ENCODE measurements around the gene UPF3B. TPM values are rescaled to one million over a fixed set of nuclear protein-coding genes. Genes with fewer than 3 reads are reported as not detected.

UPF3B gene
- total RNA-seq, 1 experiment from 2014 or later: 17.2 TPM

- Mint-ChIP-seq H3K27ac (ENCODE audit: unreplicated experiment) (no peak overlapping the region), H3K4me1 (ENCODE audit: low read depth, unreplicated experiment) (no peaks in the 10 kb centered on the region), H3K36me3 (ENCODE audit: insufficient read depth, unreplicated experiment) (peaks cover 13% of the 10 kb centered on the region), H3K9me3 (ENCODE audit: low read depth, unreplicated experiment) (no peaks in the 10 kb centered on the region), H3K4me3 (ENCODE audit: low read depth, unreplicated experiment) (no peak overlapping the region), H3K27me3 (ENCODE audit: unreplicated experiment) (no peaks in the 10 kb centered on the region)
- peak; percentile 32 for DNase-seq
- intact Hi-C loops (cut with micrococcal nuclease; ENCODE audit: unreplicated experiment): loop anchor here (5.0 kb wide), 1 partner anchor 363 kb away; no protein-coding TSS in a partner anchor
- no peak for TF ChIP-seq CTCF (IDR thresholded peaks at IDR 0.05; ENCODE audit: unreplicated experiment)
- no TSS peak for BruUV-seq (replicated peaks)
- CTCF ChIA-PET: interaction anchor here (0.6 kb wide), 1 partner anchor 90 kb away, joined by 3 read pairs; no protein-coding TSS in a partner anchor
These were observed 28.0 kb upstream of the UPF3B start for GRCh38 chrX:119880552-119881437.

GRCh38 chrX:119880076-119880475 lies 27.3 kb upstream of the UPF3B start:
- no peak for DNase-seq
- peaks cover 13% of the 10 kb centered on the region for H3K36me3 Mint-ChIP-seq (ENCODE audit: insufficient read depth, unreplicated experiment)
- CTCF ChIA-PET: interaction anchor here (0.6 kb wide), 1 partner anchor 89 kb away, joined by 3 read pairs; no protein-coding TSS in a partner anchor
- TF ChIP-seq CTCF (IDR thresholded peaks at IDR 0.05; ENCODE audit: unreplicated experiment): no peak
- no peak overlapping the region for H3K4me3 Mint-ChIP-seq (ENCODE audit: low read depth, unreplicated experiment)
- H3K9me3 Mint-ChIP-seq (ENCODE audit: low read depth, unreplicated experiment): no peaks in the 10 kb centered on the region
- no peaks in the 10 kb centered on the region for H3K27me3 Mint-ChIP-seq (ENCODE audit: unreplicated experiment)
- H3K27ac Mint-ChIP-seq (ENCODE audit: unreplicated experiment): no peak overlapping the region
- no TSS peak for BruUV-seq (replicated peaks)
- no peaks in the 10 kb centered on the region for H3K4me1 Mint-ChIP-seq (ENCODE audit: low read depth, unreplicated experiment)
- intact Hi-C loops (cut with micrococcal nuclease; ENCODE audit: unreplicated experiment): loop anchor here (5.0 kb wide), 1 partner anchor 363 kb away; no protein-coding TSS in a partner anchor

- no peak for TF ChIP-seq CTCF (IDR thresholded peaks at IDR 0.05; ENCODE audit: unreplicated experiment)
- no peaks in the 10 kb centered on the region for H3K27me3 Mint-ChIP-seq (ENCODE audit: unreplicated experiment)
- H3K4me1 Mint-ChIP-seq (ENCODE audit: low read depth, unreplicated experiment): no peaks in the 10 kb centered on the region
- H3K4me3 Mint-ChIP-seq (ENCODE audit: low read depth, unreplicated experiment): no peak overlapping the region
- CTCF ChIA-PET: no interaction called here
- intact Hi-C loops (cut with micrococcal nuclease; ENCODE audit: unreplicated experiment): no loop called here
- H3K36me3 Mint-ChIP-seq (ENCODE audit: insufficient read depth, unreplicated experiment): peaks cover 13% of the 10 kb centered on the region
- DNase-seq: no peak
- H3K27ac Mint-ChIP-seq (ENCODE audit: unreplicated experiment): no peak overlapping the region
- no TSS peak for BruUV-seq (replicated peaks)
- H3K9me3 Mint-ChIP-seq (ENCODE audit: low read depth, unreplicated experiment): no peaks in the 10 kb centered on the region
These were observed 26.0 kb upstream of the UPF3B start for GRCh38 chrX:119878740-119879139.

GRCh38 chrX:119871599-119872395 lies 19.0 kb upstream of the UPF3B start, which contains the start of the genes NDUFA1 and RNF113A:
Gene NDUFA1, plus strand, starts transcription at chrX:119871832. Its CDS starts 80 bp downstream, at chrX:119871912.
Gene RNF113A, minus strand, starts transcription at chrX:119871733. Its CDS starts 120 bp downstream, at chrX:119871613.
- intact Hi-C loops (cut with micrococcal nuclease; ENCODE audit: unreplicated experiment): no loop called here
- BruUV-seq (replicated peaks): no TSS peak
- peaks cover 8% of the 10 kb centered on the region for H3K4me1 Mint-ChIP-seq (ENCODE audit: low read depth, unreplicated experiment)

More at GRCh38 chrX:119871599-119872395, 19.0 kb upstream of the UPF3B start, which contains the start of the genes NDUFA1 and RNF113A:
- peaks cover 41% of the 10 kb centered on the region for H3K36me3 Mint-ChIP-seq (ENCODE audit: insufficient read depth, unreplicated experiment)
- CTCF ChIA-PET: interaction anchor here (0.6 to 1.4 kb wide), 4 partner anchors 19 to 334 kb away, joined by 3 to 11 read pairs (median 5); partner anchors contain the start of genes RPL39 and UPF3B
- H3K27me3 Mint-ChIP-seq (ENCODE audit: unreplicated experiment): no peaks in the 10 kb centered on the region
- peak; percentile 84 for DNase-seq
- H3K27ac Mint-ChIP-seq (ENCODE audit: unreplicated experiment): peak within 1 kb of the TSS; percentile 89
- no peak for TF ChIP-seq CTCF (IDR thresholded peaks at IDR 0.05; ENCODE audit: unreplicated experiment)
- peak within 1 kb of the TSS; percentile 93 for H3K4me3 Mint-ChIP-seq (ENCODE audit: low read depth, unreplicated experiment)
- no peaks in the 10 kb centered on the region for H3K9me3 Mint-ChIP-seq (ENCODE audit: low read depth, unreplicated experiment)

All from Calu3 (cell line).